T-helper 9 cell (primary cell): Measurements from ENCODE around the gene HIF1A.
"Not testable (repeated sequence)": the region's sequence is repeated elsewhere in the genome, so short reads cannot be mapped to it uniquely, and the experiment has no call there.

Experiments
- DNase-seq: peaks from one replicate; pipeline ENCODE4 v3.0.0-alpha.2; 2020

Gene HIF1A

GRCh38 chr14:61750708-61751474, 55.6 kb downstream of the HIF1A start:
- peak; percentile 65 for DNase-seq

GRCh38 chr14:61751475-61751989, 56.2 kb downstream of the HIF1A start:
- DNase-seq: no peak

- no peak for DNase-seq
Observed at GRCh38 chr14:61752626-61753025, 57.3 kb downstream of the HIF1A start.

GRCh38 chr14:61753631-61754030, 58.3 kb downstream of the HIF1A start:
- no peak for DNase-seq

- DNase-seq: no peak
Observed at GRCh38 chr14:61754627-61755381, 59.5 kb downstream of the HIF1A start.

GRCh38 chr14:61755382-61755742, 60.0 kb downstream of the HIF1A start:
- not testable (repeated sequence) for DNase-seq

- DNase-seq: no peak
Observed at GRCh38 chr14:61756135-61756534, 60.8 kb downstream of the HIF1A start.

GRCh38 chr14:61759878-61760277, 64.6 kb downstream of the HIF1A start:
- no peak for DNase-seq

- no peak for DNase-seq
Observed at GRCh38 chr14:61761557-61761956, 66.2 kb downstream of the HIF1A start.

GRCh38 chr14:61761959-61762786, 66.9 kb downstream of the HIF1A start, which contains the start of gene SNAPC1:
TSS of gene SNAPC1 (plus strand) at chr14:61762420. CDS start at chr14:61762461, 41 bp downstream.
- DNase-seq: peak; percentile 96

- no peak for DNase-seq
Observed at GRCh38 chr14:61764342-61765122, 69.2 kb downstream of the HIF1A start.

- DNase-seq: no peak
Observed at GRCh38 chr14:61765225-61765943, 70.1 kb downstream of the HIF1A start.

GRCh38 chr14:61766151-61766550, 70.8 kb downstream of the HIF1A start:
- DNase-seq: no peak

- no peak for DNase-seq
Observed at GRCh38 chr14:61768240-61768639, 72.9 kb downstream of the HIF1A start.

- DNase-seq: no peak
Observed at GRCh38 chr14:61769893-61770292, 74.6 kb downstream of the HIF1A start.

- DNase-seq: no peak
Observed at GRCh38 chr14:61774861-61775260, 79.5 kb downstream of the HIF1A start.

- DNase-seq: no peak
Observed at GRCh38 chr14:61780125-61780524, 84.8 kb downstream of the HIF1A start.

GRCh38 chr14:61797309-61797708, 102.0 kb downstream of the HIF1A start:
- no peak for DNase-seq
